CD1c-positive myeloid dendritic cell (primary cell): ENCODE measurements around the gene LCE6A.

Experiments used
- DNase-seq: peaks from one replicate; pipeline ENCODE4 v3.0.0-alpha.2; 2016; ENCODE audit errors: extremely low spot score

LCE6A gene, protein sequence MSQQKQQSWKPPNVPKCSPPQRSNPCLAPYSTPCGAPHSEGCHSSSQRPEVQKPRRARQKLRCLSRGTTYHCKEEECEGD

DNA sequence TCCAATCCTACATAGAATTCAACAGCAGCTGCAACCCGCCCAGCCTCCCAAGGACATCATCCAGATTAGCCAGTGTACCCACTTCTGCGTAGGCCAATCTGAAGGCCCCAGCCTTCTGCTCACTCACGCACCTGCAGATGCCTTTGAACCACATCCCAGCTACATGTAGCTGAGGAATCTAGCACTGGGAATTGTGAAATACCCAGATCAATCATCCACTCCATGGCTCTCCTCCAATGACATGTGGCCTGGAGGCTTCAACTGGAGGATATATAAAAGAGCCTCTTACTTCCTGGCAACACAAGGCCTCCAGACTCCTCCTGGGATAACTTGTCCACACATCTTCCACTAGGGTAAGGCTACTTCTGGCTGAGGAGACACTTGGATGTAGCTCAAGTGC is at the start of gene LCE6A:
Gene LCE6A, plus strand, starts transcription at position 301 of the 400 bp plus-strand sequence. CDS start 665 bp downstream, outside the sequence.
- DNase-seq, result no peak

DNA sequence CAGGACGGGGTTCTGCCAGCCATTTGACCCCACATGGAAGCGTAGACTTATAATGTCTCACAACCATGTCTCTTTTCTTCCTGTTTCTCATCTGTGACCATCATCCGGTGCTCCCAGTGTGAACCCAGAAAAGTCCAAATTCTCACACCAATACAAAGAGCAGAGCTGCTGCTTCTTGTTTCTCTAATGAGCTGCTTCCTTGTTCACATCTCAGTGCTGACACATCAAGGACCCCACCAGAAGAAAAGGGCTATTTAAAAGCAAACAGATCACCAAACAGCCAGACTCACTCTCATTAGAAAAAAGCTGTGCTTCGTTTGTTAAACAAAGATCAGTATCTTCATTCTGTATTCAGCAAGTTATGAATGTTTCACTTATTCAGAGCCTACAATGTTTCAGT is 47.0 kb upstream of the LCE6A start:
- DNase-seq, result no peak

DNA sequence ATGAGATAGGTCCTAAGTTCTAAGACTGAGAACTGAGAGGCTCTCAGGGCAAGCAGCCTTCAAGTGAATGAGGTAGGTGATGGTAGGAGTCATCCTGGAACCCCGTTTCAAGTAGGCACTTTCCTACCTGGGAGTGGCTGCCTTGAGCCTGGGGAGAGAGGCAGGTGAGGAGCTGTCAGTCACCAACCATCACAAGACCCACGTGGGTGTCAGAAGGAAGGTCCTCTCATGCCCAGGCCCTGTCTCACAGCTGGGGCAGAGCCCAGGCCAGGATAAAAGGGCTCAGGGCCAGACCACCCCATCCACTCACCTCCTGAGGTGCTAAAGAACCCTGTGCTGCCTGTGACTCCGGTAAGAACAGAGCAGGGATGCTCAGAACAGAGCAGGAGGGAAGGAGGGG is 46.2 kb upstream of the LCE6A start, which contains the start of gene LCE1D:
Gene LCE1D, plus strand, starts transcription at position 301 of the 400 bp plus-strand sequence. CDS start 1,074 bp downstream, outside the sequence.
- no peak for DNase-seq

DNA sequence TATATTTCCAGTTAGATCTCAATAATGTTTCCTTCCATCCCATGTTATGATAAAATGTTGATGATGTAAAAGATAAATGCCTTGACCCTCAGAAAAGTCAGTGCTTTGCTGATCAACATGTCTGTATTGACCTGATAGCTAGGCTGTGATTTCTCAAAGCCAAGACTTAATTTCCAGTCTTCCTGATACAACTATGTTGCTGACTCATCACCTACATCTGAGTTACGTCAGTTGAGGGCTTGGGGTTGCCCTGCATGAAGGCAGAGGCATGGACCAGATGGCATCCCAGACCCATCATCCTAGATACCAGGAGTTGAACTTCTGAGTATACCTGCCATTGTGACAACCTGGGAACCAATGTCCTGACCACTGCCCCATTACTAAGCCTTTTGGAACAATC is 41.3 kb upstream of the LCE6A start:
- no peak for DNase-seq

DNA sequence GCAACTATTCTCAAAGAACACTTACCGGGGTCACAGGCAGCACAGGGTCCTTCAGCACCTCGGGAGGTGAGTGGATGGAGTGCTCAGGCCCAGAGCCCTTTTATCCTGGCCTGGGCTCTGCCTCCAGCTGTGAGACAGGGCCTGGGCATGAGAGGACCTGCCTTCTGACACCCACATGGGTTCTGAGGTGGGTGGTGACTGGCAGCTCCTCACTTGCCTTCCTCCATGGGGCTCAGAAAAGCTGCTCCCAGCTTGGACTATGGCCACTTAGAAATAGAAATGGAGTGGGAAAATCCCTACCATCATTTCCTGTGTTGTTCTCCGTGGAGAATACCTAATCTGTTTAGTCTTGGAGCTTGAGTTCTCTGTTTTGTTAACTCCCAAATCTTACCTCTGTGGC is 36.1 kb upstream of the LCE6A start, which contains the start of gene LCE1C:
Gene LCE1C, minus strand, starts transcription at position 76 of the 400 bp plus-strand sequence. CDS start 1,173 bp downstream, outside the sequence.
- no peak for DNase-seq

DNA sequence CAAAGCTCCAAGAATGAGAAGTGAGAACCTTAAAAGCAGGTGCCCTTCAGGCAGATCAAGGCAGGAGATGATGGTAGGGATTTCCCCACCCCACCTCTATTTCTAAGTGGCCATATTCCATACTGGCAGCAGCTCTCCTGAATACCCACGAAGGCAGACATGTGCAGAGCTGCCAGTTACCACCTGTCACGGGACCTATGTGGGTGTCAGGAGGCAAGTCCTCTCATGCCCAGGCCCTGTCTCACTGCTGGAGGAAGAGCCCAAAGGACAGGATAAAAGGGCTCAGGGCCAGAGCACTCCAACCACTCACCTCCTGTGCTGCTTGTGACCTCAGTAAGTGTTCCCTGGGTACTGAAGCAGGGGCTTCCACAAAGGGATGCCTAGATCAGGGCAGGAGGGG is 31.6 kb upstream of the LCE6A start:
- DNase-seq, result no peak

DNA sequence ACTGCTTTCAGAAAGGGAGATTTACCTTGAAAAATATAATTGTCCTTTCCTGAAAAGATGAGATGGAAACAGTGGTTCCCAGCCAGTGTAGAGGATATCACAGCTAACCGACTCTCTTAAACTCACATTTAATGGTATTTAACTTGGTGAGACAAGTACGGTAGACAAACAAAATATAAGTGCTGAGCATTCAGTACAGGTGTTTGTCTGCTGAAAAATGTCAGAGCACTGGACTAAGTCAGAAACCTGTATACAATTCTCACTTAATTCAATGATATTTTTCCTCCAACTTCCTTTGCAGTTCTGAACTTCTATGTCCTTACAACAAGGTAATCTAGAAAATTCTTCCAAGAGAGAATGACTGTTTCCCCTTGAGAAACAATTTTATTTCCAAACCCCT is 31.0 kb upstream of the LCE6A start, which contains the start of gene LCE1B:
Gene LCE1B, plus strand, starts transcription at position 301 of the 400 bp plus-strand sequence. CDS start 476 bp downstream, outside the sequence.
- DNase-seq, result no peak

DNA sequence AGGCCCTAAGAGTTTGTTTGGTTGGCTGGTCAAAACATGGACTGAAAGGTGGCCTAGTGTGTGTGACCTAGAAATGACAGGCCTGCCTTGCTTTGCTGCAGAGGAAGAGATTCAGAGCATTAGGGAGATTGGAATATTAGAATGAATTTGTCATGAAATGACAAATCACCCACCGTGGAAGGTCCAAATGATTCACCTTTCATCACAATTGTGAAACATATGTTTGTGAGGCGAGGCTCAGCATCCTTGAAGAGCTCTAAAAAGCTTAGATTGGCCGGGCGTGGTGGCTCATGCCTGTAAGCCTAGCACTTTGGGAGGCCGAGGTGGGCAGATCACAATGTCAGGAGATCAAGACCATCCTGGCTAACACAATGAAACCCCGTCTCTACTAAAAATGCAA is 25.3 kb upstream of the LCE6A start:
- DNase-seq, result no peak

DNA sequence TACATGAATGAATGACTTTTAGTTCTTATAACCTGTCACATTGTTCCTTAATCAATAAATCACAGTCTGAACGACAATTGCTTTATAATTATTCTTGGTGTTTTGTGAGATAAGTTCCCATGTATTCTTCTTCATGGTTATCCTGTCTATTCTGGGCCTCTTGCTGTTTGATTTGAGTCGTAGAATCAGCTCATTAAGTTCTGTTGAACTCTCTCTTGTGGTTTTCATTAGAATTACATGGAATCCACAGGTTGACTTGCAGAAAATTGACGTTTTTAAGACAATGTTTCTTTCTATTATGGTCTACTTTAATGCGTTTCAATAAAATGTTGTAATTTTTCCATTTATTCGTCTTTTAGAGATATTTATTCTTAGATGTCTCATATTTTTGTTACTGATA is 19.4 kb upstream of the LCE6A start:
- DNase-seq, result no peak

DNA sequence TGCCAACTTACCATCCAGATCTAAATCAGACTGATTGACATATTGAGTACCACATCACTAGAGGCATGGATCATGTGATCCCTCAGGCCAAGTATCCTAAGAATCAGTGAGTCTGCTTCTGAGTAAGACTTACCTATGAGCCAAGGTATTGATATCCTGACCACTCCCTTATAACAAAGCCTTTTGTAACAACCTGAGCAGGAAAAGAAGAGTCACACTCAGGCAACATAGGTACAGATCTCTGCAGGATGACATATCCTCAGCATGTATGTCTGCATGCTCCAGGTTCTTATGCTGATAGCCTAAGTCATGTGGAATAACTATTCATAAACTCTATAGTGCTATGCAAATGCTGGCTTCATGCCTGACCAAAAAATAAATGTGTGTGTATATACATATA is 17.7 kb upstream of the LCE6A start:
- no peak for DNase-seq

DNA sequence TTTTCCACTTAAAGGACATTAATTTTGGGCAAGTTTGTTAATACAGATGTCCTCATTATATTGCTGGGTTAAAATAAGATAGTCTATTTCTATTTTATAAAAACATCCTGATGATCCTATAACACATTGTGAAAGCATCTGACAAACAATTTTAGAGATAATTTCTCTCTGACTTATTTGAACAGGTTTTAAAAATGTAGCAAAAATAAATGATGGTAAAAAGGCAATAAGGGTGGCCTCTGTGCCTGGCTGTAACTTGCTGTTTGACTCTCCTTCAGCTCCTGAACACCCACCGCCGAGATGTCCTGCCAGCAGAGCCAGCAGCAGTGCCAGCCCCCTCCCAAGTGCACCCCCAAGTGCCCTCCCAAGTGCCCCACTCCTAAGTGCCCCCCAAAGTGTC is 15.5 kb upstream of the LCE6A start, which contains the start of gene LCE1A:
Gene LCE1A, plus strand, starts transcription at position 301 of the 400 bp plus-strand sequence. Its CDS starts 0 bp downstream, at position 301.
- no peak for DNase-seq

DNA sequence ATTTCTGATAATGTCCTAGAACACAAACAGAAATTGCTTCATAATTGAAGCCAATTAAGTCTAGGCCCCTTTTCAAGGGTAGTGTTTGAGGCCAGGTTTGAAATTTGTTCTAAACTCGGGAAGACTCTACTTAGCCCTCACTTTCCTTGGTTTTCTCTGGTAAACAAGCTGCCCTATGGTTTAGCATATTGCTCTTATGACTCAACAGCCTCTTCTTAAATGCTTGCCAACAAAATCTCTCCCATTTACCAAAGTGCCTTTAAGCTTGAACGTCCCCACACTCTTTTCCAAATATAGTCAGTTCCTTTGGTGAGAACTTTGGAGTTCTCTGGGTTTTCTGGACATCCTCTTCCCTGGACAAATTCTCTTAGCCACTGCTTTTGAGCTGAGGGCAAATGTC is 5.8 kb upstream of the LCE6A start:
- DNase-seq, result no peak

DNA sequence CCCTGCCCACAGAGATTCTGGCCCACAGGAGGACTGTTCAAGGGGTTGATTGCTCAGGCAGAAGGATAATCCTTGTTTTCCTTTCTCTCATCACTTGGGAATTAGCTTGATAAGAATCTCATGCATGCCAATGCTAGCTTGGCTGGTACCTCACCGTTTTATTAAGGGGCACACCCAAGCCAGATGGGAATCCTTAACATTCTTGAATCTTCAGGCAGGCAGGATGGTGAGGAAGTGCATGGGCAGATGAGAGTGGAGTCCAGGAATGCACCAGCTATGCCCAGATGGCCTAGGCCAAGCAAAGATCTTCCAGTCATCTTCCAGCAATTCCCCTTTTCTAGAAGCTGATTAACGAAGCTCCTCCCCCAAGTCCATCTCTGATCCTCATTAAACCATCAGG is 13.0 kb downstream of the LCE6A start:
- DNase-seq, result no peak

DNA sequence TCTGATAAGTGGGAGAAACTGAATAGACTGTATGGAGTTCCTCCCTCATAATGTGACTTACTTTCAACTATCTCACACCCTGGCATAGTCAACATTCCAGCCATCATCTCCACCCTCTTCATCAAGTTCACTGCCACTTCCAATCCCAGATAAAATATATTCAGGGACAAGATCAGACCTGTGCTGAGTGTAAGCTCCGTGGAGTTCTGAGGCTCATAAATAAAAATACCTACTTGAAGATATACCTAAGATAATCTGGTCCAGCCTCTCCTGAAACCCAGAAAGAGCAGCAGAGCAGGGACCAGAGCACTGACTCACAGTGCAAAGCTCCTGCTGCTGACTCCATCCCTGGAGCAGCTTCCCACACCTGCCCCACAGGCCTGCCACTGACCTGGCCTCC is 15.4 kb downstream of the LCE6A start:
- DNase-seq, result no peak

DNA sequence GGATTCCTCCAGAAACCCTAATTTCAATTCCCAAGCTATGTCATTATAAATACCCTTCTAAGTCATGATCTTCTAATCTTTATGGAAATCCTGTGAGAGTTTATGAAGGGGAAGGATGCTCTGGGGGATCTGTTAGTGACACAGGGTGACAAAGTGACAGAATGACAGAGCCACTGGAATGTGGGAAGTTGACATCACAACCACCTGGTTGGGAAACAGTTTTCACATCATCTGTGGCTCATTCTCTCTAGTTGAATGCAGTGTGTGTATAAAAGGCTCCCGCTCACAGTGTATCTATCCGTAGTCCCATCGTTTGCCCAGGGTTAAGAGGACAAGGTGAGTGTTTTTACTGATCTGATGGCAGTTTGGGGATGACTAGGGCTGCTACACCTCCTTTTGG is 17.0 kb downstream of the LCE6A start, which contains the start of gene LCE7A:
Gene LCE7A, plus strand, starts transcription at position 301 of the 400 bp plus-strand sequence. CDS start 702 bp downstream, outside the sequence.
- no peak for DNase-seq

DNA sequence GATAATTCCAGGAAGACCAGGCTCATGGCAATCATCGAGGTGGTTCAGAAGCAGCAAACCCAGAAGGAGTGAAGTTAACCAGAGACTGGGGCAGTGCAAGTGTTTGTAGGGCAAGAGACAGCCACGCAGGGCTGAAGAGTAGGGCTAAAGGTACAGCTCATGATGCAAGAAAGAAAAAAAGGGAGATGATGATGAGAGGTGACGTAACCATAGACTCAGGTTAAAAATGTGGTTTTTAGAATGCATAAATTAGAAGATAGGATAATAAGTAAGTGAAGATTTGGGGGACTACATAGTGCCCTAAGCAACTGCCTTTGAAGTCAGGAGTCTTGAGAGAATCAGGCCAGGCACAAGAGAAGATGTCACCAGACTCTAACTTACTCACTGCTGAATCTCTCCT is 17.5 kb downstream of the LCE6A start:
- DNase-seq, result no peak

DNA sequence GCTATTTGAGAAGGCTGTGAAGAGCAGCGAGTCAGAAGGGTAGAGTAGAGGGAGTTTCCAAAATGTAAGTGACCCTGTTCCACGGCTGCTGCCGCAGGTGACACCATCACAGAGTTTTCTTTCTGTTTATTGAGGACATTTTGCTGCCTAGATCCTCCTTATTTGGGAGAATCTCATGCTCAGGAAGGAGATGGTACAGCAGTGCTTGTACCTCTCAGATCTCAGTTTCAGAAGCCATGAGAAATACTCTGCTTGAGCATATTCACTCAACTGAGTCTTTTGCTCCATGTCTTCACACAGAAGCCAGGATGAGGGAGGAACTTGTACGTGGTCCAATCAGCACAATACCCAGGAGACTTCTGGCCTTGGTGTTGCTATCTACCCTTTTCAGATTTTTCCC is 18.7 kb downstream of the LCE6A start:
- no peak for DNase-seq

DNA sequence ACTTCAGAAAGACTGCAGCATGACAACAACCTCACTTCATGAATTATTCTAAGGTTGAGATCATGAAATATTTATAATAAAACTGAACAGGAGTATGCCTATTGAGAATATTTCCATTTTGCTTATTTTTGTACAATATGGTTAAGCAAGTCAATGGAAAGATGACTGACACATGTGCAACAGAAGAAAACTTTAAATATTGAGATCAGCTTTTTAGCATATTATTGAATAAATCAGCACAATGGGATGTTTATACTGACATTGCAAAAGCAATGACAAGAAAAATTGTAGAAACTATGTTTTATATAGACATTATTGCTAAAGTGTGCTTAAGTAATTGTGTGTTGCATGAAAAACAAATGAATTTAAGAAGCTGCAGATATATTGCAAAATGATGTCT is 21.8 kb downstream of the LCE6A start:
- DNase-seq, result no peak

DNA sequence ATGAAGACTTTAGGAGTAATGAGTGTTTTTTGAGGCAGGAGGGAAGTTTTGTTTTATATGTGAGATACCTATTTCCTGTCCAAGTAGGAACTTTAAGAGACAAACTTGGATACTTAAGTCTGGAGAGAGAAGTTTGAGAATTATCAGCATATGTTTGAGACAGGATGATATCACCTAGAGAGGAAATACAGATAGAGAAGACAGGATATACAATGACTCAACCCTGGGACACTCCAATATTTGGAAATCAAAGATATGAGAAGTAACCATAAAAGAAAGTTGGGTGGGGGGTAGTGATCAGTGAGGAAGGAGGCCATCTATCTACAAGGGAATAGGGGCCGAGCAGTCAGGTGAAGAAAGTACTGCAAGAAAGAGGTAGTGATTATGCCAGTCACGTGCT is 23.7 kb downstream of the LCE6A start:
- DNase-seq, result no peak

DNA sequence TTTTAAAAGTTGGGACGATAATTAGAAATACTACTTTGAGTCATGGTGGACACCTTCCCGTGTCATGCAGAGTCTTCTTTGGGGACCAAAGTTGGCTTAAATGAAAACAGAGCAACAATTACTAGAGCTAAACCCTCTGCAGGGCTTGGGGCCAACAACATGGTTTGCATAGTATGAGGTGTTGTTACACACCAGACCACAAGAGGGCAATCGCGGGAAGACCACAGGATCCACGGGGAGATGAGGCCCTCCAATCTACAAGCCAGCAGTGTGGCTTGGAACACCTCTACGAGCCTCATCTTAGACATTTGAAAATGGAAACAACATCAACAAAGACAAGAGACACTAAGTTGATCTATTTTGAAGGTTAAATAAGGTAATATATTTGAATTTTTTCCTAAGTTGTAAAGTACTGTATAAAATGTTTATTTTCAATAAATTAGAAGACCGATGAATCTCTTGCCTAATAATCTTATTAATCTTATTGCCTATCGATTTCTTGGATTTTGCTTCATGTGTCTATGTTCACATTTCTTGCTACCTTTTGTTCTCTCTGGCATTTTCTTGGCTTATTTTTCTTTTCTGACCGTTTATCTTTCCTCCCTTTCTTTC is 27.3 kb downstream of the LCE6A start:
- peak; percentile 66 for DNase-seq

DNA sequence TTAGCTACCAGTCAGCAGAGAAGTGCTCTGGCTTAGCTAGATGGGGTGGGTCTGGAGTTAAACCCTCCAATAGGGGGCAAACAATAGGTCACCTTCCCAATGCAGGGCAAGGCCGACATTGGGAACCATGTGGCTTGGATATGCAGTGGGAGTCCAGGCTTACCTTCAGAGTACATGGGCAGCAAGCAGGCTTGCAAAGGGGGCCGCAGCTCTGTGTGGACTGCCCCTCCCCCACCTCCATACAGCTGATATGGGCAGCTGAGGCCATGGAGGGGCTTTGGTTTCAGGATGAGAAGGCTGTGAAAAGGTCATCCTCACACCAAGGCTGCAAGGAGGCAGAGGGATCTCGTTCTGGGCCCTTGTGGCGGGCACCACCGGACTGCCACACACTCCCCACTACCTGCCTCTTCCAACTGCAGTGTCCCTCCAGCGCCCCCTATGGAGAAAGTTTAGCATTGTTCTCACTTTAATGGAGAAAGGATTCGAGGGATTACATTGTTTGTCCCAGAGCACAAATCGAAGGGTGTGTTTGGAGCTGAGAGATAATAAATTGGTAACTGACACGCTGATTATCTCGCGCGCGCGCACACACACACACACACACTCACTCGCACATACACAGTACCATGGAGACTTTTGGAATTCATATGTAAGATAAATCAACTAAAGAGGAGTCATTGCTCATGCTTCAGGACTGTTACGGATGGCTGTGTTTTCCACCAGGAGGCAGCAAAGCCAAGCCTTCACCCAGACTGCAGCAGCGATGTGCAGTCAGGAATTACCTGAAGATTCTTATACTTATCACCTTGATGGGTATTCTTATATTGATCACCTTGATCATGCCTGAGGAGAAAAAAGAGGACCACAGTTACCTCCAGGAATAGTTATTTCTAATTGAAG is 28.4 kb downstream of the LCE6A start:
- peak; percentile 28 for DNase-seq

DNA sequence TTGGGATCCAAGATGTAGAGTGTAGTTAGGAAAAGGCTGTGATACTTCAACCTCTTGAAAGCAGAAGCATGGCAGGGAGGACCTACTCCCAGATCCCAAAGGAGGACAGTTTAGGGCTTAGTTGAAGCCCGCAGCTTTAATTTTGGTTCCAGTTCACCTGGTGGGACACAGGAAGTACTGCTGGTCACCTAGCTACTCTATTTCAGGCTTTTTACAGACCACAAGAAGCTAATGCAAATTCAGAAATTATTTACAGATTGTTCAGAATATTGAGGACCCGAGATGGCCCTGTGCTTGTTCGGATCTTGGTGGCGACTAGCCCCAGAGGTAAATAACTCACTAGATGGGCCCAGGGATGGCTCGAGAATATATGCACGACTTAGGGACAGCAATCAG is 29.1 kb downstream of the LCE6A start:
- DNase-seq, result no peak
